ENCODE measurements around the gene PCNT.

Gene PCNT

GRCh38 chr21:46493828-46494227, 169.9 kb downstream of the PCNT start:
- no peak for DNase-seq
